ENCODE measurements around the gene TOMM20L.

TOMM20L gene

GRCh38 chr14:58427281-58428117 lies 31.8 kb downstream of the TOMM20L start, which contains the start of the genes KIAA0586 and TIMM9:
Gene KIAA0586, plus strand, starts transcription at chr14:58427719. Its CDS starts 546 bp downstream, at chr14:58428265.
Gene TIMM9, minus strand, starts transcription at chr14:58427531. Its CDS starts 15,586 bp downstream, at chr14:58411945.
- DNase-seq (ENCODE audit: low read depth): peak; percentile 98

GRCh38 chr14:58428118-58428683 lies 32.5 kb downstream of the TOMM20L start:
- peak; percentile 46 for DNase-seq (ENCODE audit: low read depth)

GRCh38 chr14:58430156-58430555 lies 34.4 kb downstream of the TOMM20L start:
- DNase-seq (ENCODE audit: low read depth): no peak

DNA sequence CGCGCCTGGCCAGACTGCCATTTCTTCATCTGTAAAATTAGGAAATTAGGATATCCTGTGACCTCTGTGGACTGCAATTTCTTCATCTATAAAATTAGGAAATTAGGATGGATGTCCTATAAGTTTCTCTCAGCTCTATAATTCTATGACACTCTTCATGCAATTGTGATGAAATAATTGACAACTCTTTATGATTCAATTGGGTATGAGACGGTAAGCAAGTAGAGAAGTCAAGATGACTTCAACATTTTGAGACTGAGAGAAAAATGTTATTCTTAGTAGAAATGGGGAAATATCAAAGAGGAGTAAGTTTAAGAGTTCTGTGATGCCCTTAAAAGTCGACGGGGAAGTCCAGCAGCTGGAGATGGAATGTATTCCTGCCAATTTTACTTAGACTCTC lies 43.7 kb downstream of the TOMM20L start:
- DNase-seq (ENCODE audit: low read depth): no peak

DNA sequence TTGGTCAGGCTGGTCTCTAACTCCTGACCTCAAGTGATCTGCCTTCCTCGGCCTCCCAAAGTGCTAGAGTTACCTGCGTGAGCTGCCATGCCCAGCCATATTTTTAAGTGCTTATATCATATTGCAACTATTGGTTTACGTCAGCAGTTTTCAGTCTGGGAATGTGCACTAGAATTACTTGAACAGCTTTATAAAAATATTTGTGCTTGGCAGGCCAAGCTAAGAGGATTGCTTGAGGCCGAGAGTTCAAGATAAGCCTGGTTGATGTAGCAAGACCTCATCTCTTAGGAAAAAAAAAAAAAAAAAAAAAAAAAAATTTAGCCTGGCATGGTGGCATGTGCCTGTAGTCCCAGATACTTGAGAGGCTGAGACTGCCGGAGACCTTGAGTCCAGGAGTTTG lies 48.9 kb downstream of the TOMM20L start:
- no peak for DNase-seq (ENCODE audit: low read depth)

- DNase-seq (ENCODE audit: low read depth): peak; percentile 4
Observed at GRCh38 chr14:58455593-58456265, 60.0 kb downstream of the TOMM20L start.

Measured in fibroblast of gingiva (primary cell).